Astrocyte of the cerebellum (primary cell): ENCODE measurements around the gene STAP1.

Source experiments
- DNase-seq: peaks from one replicate; pipeline ENCODE4 v3.0.0-alpha.2; 2011; ENCODE audit warnings: low read depth
- H3K4me3 ChIP-seq: 2 replicates; pipeline ENCODE4 v1.5.1; 2011; ENCODE audit warnings: mild to moderate bottlenecking, low read depth, low read length, moderate library complexity
- in situ Hi-C: cut with HindIII; loops from 2 replicates; pipeline ENCODE4 v1.10.0; 2017; ENCODE audit warnings: low sequenced_read_pairs
- TF ChIP-seq, protein P1 (sequence below): IDR thresholded peaks from 2 replicates; pipeline ENCODE4 v1.5.1; 2012; ENCODE audit warnings: low read length, low read depth, moderate library complexity, mild to moderate bottlenecking; ENCODE audit errors: missing control alignments

Gene STAP1

DNA sequence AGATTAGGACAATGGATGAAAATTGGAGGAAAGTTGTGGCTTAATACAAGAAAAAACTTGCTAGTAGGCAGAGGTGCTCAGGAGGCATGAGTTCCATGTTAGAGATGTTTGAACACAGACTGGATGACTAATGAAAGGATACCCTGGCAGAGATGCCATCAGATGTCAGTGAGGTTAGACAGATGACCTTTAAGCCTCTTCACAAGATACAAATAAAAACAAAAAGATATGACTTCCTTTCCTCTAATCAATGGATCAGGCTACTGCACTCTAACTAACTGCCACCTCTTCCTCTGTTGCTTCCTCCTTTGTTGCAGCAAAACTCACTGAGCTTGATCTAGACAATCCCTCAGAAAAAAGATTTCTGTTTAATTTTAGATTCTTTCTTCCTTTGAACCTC is 14.7 kb downstream of the STAP1 start:
- TF ChIP-seq, protein P1, sequence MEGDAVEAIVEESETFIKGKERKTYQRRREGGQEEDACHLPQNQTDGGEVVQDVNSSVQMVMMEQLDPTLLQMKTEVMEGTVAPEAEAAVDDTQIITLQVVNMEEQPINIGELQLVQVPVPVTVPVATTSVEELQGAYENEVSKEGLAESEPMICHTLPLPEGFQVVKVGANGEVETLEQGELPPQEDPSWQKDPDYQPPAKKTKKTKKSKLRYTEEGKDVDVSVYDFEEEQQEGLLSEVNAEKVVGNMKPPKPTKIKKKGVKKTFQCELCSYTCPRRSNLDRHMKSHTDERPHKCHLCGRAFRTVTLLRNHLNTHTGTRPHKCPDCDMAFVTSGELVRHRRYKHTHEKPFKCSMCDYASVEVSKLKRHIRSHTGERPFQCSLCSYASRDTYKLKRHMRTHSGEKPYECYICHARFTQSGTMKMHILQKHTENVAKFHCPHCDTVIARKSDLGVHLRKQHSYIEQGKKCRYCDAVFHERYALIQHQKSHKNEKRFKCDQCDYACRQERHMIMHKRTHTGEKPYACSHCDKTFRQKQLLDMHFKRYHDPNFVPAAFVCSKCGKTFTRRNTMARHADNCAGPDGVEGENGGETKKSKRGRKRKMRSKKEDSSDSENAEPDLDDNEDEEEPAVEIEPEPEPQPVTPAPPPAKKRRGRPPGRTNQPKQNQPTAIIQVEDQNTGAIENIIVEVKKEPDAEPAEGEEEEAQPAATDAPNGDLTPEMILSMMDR, result no peak
- in situ Hi-C loops, result no loop called here
- DNase-seq, result no peak
- no peak overlapping the region for H3K4me3 ChIP-seq

DNA sequence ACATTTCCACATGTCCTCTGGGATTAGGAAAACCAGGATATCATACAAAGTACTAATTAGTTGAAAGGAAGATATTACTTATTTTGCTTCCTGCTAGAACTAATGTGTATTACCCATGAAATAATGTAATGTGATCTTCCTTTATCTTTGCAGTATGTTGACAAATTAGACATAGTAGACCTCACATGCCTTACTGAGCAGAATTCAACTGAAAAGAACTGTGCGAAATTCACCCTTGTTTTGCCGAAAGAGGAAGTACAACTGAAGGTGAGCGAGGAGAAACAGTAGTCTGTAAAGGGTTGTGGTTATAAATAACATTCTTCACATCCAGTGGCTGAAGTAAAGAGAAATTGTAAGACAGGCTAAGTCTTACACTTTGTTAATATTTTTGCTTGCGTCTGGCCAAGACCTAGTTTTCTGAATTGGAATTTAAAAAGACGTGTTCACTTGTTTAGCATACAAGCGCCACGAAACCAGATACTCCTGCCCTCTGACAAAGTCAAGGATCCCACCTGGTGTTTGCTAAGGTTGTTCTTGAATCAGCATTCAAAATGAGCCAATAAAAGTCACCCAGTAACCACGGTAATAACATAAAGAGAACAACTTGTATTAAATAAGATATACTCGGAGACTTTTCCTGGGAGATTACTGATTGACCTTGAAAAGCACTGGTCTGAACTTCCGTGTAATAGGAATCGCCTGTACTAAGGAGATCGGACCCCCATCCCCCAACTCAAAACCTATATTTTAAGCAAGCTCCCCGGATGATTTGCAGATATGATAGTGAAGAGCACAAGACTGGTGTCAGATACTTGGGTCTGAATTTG is 16.9 kb downstream of the STAP1 start:
- in situ Hi-C loops, result no loop called here
- no peak overlapping the region for H3K4me3 ChIP-seq
- TF ChIP-seq, protein P1, result no peak
- DNase-seq, result no peak

DNA sequence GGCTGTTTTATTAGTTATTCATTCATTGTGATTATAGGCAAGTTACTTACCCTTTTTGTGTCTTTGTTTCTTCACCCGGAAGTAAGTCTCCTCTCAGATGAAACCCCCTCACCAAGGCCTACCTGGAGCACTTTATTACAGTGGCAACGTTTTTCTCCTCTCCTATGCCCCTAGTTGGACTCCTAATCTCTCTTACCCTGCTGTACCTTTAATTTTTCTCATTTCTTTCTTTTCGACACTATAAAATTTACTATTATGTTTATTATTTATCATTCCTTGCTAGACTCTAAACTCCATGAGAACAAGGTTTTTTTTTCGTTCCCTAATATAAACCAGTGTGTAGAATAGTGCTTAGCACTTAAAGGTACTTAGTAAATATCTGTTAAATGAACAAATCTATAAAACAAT is 17.5 kb downstream of the STAP1 start:
- no peak overlapping the region for H3K4me3 ChIP-seq
- in situ Hi-C loops, result no loop called here
- TF ChIP-seq, protein P1, result no peak

DNA sequence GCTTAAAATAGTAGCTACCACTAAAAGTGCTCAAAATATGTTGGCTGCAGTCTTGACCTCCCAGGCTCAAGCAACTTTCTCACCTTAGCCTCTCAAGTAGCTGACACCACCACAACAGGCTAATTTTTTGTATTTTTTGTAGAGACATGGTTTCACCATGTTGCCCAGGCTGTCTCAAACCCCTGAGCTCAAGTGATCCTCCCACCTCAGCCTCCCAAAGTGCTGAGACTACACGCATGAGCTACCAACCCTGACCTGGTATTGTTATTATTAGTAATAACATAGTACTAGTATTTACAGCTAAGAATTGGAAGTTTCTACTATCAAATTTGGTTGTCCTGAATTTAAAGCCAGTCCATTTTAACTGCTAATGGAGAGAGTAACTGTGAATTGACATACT is 18.0 kb downstream of the STAP1 start:
- no peak overlapping the region for H3K4me3 ChIP-seq
- in situ Hi-C loops, result no loop called here
- TF ChIP-seq, protein P1, result no peak
- DNase-seq, result no peak

More for the DNA sequence above, 17.5 kb downstream of the STAP1 start:
- DNase-seq, result no peak

DNA sequence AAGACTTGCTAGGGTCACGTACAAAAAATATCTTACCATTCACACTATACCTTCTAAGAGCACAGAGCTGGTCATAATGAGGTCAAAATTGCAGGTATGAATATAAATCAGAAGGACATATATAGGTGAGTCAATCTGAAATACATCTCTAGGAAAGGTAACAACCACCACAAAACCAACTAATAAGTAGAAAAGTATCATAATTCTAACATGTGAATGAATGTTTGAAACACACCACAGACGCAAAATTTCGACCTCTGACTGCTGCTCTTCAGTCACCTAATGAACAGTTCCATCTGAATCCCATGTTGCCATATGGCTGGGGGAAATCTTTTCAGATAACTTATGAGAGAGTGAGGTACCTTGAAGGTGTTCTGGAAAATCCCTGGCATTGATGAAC is 22.1 kb downstream of the STAP1 start:
- DNase-seq, result no peak
- in situ Hi-C loops, result no loop called here
- TF ChIP-seq, protein P1, result no peak
- no peak overlapping the region for H3K4me3 ChIP-seq

DNA sequence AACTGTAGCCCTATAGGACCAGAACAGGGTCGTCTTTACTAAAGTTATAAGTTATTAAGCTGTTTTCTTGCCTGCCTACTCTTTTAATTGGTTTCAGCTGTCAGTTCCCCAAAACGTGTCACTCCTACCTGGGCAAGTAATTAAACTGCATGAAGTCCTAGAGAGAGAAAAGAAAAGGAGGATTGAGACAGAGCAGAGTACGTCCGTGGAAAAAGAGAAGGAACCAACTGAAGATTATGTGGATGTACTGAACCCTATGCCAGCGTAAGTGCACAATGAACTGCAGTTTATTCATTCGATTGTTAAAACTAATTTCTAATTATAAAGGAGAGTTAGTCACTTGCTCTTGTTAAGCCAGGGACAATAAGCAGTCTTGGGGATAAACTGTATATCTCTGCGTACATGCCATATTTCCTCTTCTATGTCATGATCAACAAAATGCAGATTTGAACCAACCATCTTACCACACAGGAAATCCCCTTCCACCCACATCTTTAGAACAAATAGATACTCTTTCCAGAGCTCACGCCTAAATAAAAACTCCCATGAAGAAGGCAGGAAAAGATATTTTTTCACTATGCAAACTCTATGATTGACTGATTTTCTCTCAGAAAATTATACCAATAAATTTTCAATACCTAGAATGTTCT is 22.8 kb downstream of the STAP1 start:
- in situ Hi-C loops, result no loop called here
- H3K4me3 ChIP-seq, result no peak overlapping the region
- no peak for DNase-seq
- TF ChIP-seq, protein P1, result no peak
